Measurements from ENCODE around the gene HORMAD1. TPM values are rescaled to one million over a fixed set of nuclear protein-coding genes. Genes with fewer than 3 reads are reported as not detected.
"Not testable (repeated sequence)": the region's sequence is repeated elsewhere in the genome, so short reads cannot be mapped to it uniquely, and the experiment has no call there.

The HORMAD1 gene
- total and polyA plus RNA-seq, 2 of the 13 experiments (the other 11 are each of a cell fraction or from before 2014, with no cell fraction given): not detected

DNA sequence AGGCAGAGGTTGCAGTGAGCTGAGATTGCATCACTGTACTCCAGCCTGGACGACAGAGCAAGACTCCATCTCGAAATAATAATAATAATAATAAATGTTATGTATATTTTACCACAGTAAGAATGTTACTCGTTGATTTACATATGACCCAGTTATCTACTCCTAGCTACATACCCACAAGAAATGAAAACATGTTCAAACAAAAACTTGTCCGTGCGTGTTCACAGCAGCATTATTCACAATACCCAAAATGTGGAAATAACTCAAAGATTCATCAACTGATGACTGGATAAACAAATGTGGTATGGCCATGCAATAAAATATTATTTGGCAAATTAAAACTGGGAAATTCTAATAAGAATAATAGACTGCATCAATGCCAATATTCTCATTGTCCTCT lies 59.5 kb downstream of the HORMAD1 start (continued):
- TF ChIP-seq, protein P1, sequence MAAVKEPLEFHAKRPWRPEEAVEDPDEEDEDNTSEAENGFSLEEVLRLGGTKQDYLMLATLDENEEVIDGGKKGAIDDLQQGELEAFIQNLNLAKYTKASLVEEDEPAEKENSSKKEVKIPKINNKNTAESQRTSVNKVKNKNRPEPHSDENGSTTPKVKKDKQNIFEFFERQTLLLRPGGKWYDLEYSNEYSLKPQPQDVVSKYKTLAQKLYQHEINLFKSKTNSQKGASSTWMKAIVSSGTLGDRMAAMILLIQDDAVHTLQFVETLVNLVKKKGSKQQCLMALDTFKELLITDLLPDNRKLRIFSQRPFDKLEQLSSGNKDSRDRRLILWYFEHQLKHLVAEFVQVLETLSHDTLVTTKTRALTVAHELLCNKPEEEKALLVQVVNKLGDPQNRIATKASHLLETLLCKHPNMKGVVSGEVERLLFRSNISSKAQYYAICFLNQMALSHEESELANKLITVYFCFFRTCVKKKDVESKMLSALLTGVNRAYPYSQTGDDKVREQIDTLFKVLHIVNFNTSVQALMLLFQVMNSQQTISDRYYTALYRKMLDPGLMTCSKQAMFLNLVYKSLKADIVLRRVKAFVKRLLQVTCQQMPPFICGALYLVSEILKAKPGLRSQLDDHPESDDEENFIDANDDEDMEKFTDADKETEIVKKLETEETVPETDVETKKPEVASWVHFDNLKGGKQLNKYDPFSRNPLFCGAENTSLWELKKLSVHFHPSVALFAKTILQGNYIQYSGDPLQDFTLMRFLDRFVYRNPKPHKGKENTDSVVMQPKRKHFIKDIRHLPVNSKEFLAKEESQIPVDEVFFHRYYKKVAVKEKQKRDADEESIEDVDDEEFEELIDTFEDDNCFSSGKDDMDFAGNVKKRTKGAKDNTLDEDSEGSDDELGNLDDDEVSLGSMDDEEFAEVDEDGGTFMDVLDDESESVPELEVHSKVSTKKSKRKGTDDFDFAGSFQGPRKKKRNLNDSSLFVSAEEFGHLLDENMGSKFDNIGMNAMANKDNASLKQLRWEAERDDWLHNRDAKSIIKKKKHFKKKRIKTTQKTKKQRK (IDR thresholded peaks at IDR 0.05; ENCODE audit: low read length): no peak
- TF ChIP-seq, protein P2, sequence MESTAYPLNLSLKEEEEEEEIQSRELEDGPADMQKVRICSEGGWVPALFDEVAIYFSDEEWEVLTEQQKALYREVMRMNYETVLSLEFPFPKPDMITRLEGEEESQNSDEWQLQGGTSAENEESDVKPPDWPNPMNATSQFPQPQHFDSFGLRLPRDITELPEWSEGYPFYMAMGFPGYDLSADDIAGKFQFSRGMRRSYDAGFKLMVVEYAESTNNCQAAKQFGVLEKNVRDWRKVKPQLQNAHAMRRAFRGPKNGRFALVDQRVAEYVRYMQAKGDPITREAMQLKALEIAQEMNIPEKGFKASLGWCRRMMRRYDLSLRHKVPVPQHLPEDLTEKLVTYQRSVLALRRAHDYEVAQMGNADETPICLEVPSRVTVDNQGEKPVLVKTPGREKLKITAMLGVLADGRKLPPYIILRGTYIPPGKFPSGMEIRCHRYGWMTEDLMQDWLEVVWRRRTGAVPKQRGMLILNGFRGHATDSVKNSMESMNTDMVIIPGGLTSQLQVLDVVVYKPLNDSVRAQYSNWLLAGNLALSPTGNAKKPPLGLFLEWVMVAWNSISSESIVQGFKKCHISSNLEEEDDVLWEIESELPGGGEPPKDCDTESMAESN (CRISPR knock-in tag; conservative IDR thresholded peaks at IDR 0.05): no peak

DNA sequence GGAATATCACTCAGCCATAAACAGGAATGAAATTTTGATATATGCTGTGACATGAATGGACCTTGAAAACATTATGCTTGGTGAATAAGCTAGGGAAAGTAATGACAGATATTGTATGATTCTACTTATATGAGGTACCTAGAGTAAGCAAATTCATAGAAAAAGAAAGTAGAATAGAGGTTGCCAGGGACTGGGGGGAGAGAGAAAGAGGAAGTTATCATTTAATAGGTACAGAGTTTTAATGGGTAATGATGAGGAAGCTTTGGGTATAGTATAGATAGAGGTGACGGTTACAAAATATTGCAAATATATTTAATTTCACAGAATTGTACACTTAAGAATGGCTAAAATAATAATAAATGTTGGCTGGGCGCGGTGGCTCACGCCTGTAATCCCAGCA lies 60.1 kb downstream of the HORMAD1 start:
- no peak overlapping the region for H3K4me3 ChIP-seq (replicated peaks in 1 of 3; ENCODE audit: insufficient read depth in 1 of 3, low read depth in 2 of 3, low read length in 3 of 3)
- H3K4me2 ChIP-seq (ENCODE audit: low read depth, low read length): no peak overlapping the region
- no peaks in the 10 kb centered on the region for H3K9me3 ChIP-seq (ENCODE audit: low read length)
- H3K27ac ChIP-seq (ENCODE audit: extremely low read length, insufficient read depth, low read length): no peak overlapping the region
- TF ChIP-seq ZNF274 (CRISPR knock-in tag; IDR thresholded peaks at IDR 0.05) (no peak), MAFK (conservative IDR thresholded peaks at IDR 0.05 in 1 of 2, IDR thresholded peaks at IDR 0.05 in 1 of 2; ENCODE audit: low read length in 2 of 2) (no peak)
- TF ChIP-seq, protein P3, sequence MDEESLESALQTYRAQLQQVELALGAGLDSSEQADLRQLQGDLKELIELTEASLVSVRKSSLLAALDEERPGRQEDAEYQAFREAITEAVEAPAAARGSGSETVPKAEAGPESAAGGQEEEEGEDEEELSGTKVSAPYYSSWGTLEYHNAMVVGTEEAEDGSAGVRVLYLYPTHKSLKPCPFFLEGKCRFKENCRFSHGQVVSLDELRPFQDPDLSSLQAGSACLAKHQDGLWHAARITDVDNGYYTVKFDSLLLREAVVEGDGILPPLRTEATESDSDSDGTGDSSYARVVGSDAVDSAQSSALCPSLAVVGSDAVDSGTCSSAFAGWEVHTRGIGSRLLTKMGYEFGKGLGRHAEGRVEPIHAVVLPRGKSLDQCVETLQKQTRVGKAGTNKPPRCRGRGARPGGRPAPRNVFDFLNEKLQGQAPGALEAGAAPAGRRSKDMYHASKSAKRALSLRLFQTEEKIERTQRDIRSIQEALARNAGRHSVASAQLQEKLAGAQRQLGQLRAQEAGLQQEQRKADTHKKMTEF (CRISPR knock-in tag; IDR thresholded peaks at IDR 0.05): no peak
- no TSS peak for BruUV-seq (replicated peaks)
- CTCF ChIA-PET (ENCODE audit: low intra/inter-chr PET ratio, low total read pairs): no interaction called here
- POLR2A ChIA-PET: no interaction called here
- H3K4me1 ChIP-seq (ENCODE audit: insufficient read depth, low read length): no peaks in the 10 kb centered on the region
- no peak for FAIRE-seq
- H3K79me2 ChIP-seq (ENCODE audit: insufficient read depth, low read length): no peaks in the 10 kb centered on the region
- in situ Hi-C loops (cut with HindIII; ENCODE audit: extremely low pct_ligation_motif_present, low pct_unique_long_range_greater_than_20kb) (no loop called here), intact Hi-C loops (cut with micrococcal nuclease; ENCODE audit: unreplicated experiment) (no loop called here)
- DNase-seq (ENCODE audit: low spot score): no peak
- H3K27me3 ChIP-seq (ENCODE audit: control insufficient read depth in 1 of 2, insufficient read depth in 2 of 2, low read length in 2 of 2): no peaks in the 10 kb centered on the region
- no peaks in the 10 kb centered on the region for H4K20me1 ChIP-seq (ENCODE audit: insufficient read depth, low read length)
- no peak overlapping the region for H2AFZ ChIP-seq (ENCODE audit: low read length)
- ATAC-seq: no peak
- 84% methylated on average over 4 of the region's 4 CpGs for WGBS (ENCODE audit: low lambda C conversion rate)
- H3K36me3 ChIP-seq (replicated peaks in 1 of 2; ENCODE audit: control insufficient read depth in 1 of 2, insufficient read depth in 2 of 2, low read length in 2 of 2): peaks cover 2 to 21% of the 10 kb centered on the region in 2 experiments; a peak in 3 of 5 replicates
- no peak overlapping the region for H3K9ac ChIP-seq (ENCODE audit: insufficient read depth, low read depth, low read length)

DNA sequence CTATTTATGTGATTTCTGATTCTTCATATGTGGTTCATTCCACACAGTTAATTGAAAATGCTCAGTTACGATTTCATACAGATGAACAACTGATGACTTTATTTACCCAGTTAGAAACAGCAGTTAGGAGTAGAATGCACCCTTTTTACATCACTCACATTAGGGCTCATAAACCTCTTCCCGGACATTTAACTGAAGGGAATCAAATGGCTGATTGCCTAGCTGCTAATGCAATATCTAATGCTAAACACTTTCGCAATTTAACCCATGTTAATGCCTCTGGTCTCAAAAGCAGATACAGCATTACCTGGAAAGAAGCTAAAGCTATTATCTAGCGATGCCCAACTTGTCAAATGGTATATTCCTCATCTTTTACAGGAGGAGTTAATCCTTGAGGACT lies 63.6 kb downstream of the HORMAD1 start:
- POLR2A ChIA-PET; intact Hi-C loops (cut with micrococcal nuclease; ENCODE audit: unreplicated experiment): not testable (repeated sequence)

More for the DNA sequence above, 63.6 kb downstream of the HORMAD1 start:
- ATAC-seq; H3K4me1 ChIP-seq (ENCODE audit: insufficient read depth, low read length); H2AFZ ChIP-seq (ENCODE audit: low read length); H3K79me2 ChIP-seq (ENCODE audit: insufficient read depth, low read length); H3K9ac ChIP-seq (ENCODE audit: insufficient read depth, low read depth, low read length); BruUV-seq (replicated peaks); H3K4me3 ChIP-seq (replicated peaks in 1 of 3; ENCODE audit: insufficient read depth in 1 of 3, low read depth in 2 of 3, low read length in 3 of 3); H3K4me2 ChIP-seq (ENCODE audit: low read depth, low read length); H3K27me3 ChIP-seq (ENCODE audit: control insufficient read depth in 1 of 2, insufficient read depth in 2 of 2, low read length in 2 of 2); H3K9me3 ChIP-seq (ENCODE audit: low read length); FAIRE-seq; H3K27ac ChIP-seq (ENCODE audit: extremely low read length, insufficient read depth, low read length); DNase-seq (ENCODE audit: low spot score); CTCF ChIA-PET (ENCODE audit: low intra/inter-chr PET ratio, low total read pairs); in situ Hi-C loops (cut with HindIII; ENCODE audit: extremely low pct_ligation_motif_present, low pct_unique_long_range_greater_than_20kb); H4K20me1 ChIP-seq (ENCODE audit: insufficient read depth, low read length): not testable (repeated sequence)
- 99% methylated on average over 4 of the region's 4 CpGs for WGBS (ENCODE audit: low lambda C conversion rate)
- H3K36me3 ChIP-seq (replicated peaks in 1 of 2; ENCODE audit: control insufficient read depth in 1 of 2, insufficient read depth in 2 of 2, low read length in 2 of 2): peaks cover 2 to 18% of the 10 kb centered on the region in 2 experiments; a peak in 2 of 5 replicates

All from HepG2 (cell line).